CD14-positive monocyte (primary cell): ENCODE results near the gene CDH23. TPM values are rescaled to one million over a fixed set of nuclear protein-coding genes. Genes with fewer than 3 reads are reported as not detected.

Experiments
- DNase-seq, 3 donors: peaks; one replicate each; pipeline ENCODE4 v3.0.0-alpha.2; 2011 to 2022
- H2AFZ ChIP-seq: 2 replicates; pipeline ENCODE4 v1.6.0; 2012; ENCODE audit warnings: mild to moderate bottlenecking, low read depth, low read length, inconsistent platforms; ENCODE audit not compliant: insufficient read depth, poor library complexity, severe bottlenecking
- H3K27ac ChIP-seq, 2 donors: 1 replicate in 1 of 2; 2 replicates in 1 of 2; pipeline ENCODE4 v1.5.1; 2012 to 2013; ENCODE audit warnings: low read length in 2 of 2, control low read depth in 1 of 2, inconsistent platforms in 1 of 2, low read depth in 1 of 2, mild to moderate bottlenecking in 1 of 2
- H3K27me3 ChIP-seq, 2 donors: one replicate each; pipeline versions ENCODE4 v1.6.0 to v1.6.1; 2011 to 2013; ENCODE audit warnings: low read length in 2 of 2; ENCODE audit not compliant: control insufficient read depth in 2 of 2, insufficient read depth in 2 of 2
- H3K36me3 ChIP-seq, 2 donors: replicated peaks in 1 of 2; 1 replicate in 1 of 2; 2 replicates in 1 of 2; pipeline versions ENCODE4 v1.5.1 to v1.6.1; 2012 to 2013; ENCODE audit warnings: low read length in 2 of 2, control low read depth in 1 of 2, inconsistent platforms in 1 of 2, mild to moderate bottlenecking in 1 of 2; ENCODE audit not compliant: insufficient read depth in 2 of 2, control insufficient read depth in 1 of 2
- H3K4me1 ChIP-seq, 2 donors: 1 replicate in 1 of 2; 2 replicates in 1 of 2; pipeline versions ENCODE4 v1.5.1 to v1.6.1; 2012 to 2013; ENCODE audit warnings: low read length in 2 of 2, control low read depth in 1 of 2, inconsistent platforms in 1 of 2, mild to moderate bottlenecking in 1 of 2, moderate library complexity in 1 of 2; ENCODE audit not compliant: insufficient read depth in 2 of 2, control insufficient read depth in 1 of 2
- H3K4me2 ChIP-seq: replicated peaks from 2 replicates; pipeline ENCODE3; 2012; ENCODE audit warnings: low read length, moderate library complexity, mild to moderate bottlenecking; ENCODE audit not compliant: poor library complexity, severe bottlenecking; ENCODE audit errors: extremely low read depth
- H3K4me3 ChIP-seq, 3 experiments: fragments of 200-600 bp in 1 of 3; sonication (generic) in 1 of 3; replicated peaks in 1 of 3; 1 replicate in 2 of 3; 2 replicates in 1 of 3; pipeline ENCODE4 v1.5.1; 2011 to 2013; ENCODE audit warnings: low read length in 3 of 3, mild to moderate bottlenecking in 3 of 3, control low read depth in 2 of 3, low read depth in 2 of 3, inconsistent platforms in 1 of 3, moderate library complexity in 1 of 3
- H3K79me2 ChIP-seq: 2 replicates; pipeline ENCODE4 v1.6.0; 2012; ENCODE audit warnings: mild to moderate bottlenecking, control low read depth, inconsistent platforms, low read length, moderate library complexity; ENCODE audit not compliant: insufficient read depth
- H3K9ac ChIP-seq: 2 replicates; pipeline ENCODE4 v1.6.0; 2017; ENCODE audit warnings: low read length, mild to moderate bottlenecking; ENCODE audit not compliant: insufficient read depth, poor library complexity, severe bottlenecking
- H3K9me3 ChIP-seq, 2 donors: replicated peaks in 1 of 2; 1 replicate in 1 of 2; 2 replicates in 1 of 2; pipeline versions ENCODE4 v1.5.1 to v1.6.1; 2012 to 2013; ENCODE audit warnings: low read length in 2 of 2, control low read depth in 1 of 2; ENCODE audit not compliant: control insufficient read depth in 1 of 2, insufficient read depth in 1 of 2
- H4K20me1 ChIP-seq: 2 replicates; pipeline ENCODE4 v1.6.0; 2012; ENCODE audit warnings: mild to moderate bottlenecking, low read length, control low read depth, moderate library complexity; ENCODE audit not compliant: insufficient read depth
- H3K27ac Mint-ChIP-seq, 7 donors: one replicate each; pipeline ENCODE4 v1.8.0; 2020; ENCODE audit warnings: mild to moderate bottlenecking in 7 of 7, mixed read lengths in 7 of 7, moderate library complexity in 6 of 7, inconsistent platforms in 2 of 7
- H3K27me3 Mint-ChIP-seq, 3 donors: one replicate each; pipeline ENCODE4 v1.8.0; 2021 to 2022; ENCODE audit warnings: low read depth in 3 of 3, mild to moderate bottlenecking in 3 of 3, mixed read lengths in 3 of 3, moderate library complexity in 3 of 3, inconsistent platforms in 1 of 3
- H3K36me3 Mint-ChIP-seq, 2 donors: one replicate each; pipeline ENCODE4 v1.8.0; 2020; ENCODE audit warnings: mixed read lengths in 2 of 2, inconsistent platforms in 1 of 2, mild to moderate bottlenecking in 1 of 2
- H3K4me1 Mint-ChIP-seq: one replicate; pipeline ENCODE4 v1.8.0; 2020; ENCODE audit warnings: mild to moderate bottlenecking, mixed read lengths
- H3K4me3 Mint-ChIP-seq, 2 donors: one replicate each; pipeline ENCODE4 v1.8.0; 2020; ENCODE audit warnings: mild to moderate bottlenecking in 2 of 2, mixed read lengths in 2 of 2, moderate library complexity in 1 of 2
- H3K9me3 Mint-ChIP-seq, 7 donors: one replicate each; pipeline ENCODE4 v1.8.0; 2020 to 2022; ENCODE audit warnings: mixed read lengths in 7 of 7, mild to moderate bottlenecking in 6 of 7, moderate library complexity in 6 of 7, inconsistent platforms in 2 of 7
- CTCF ChIP-seq: fragments of 200-600 bp; IDR thresholded peaks from one replicate; pipeline ENCODE4 v1.8.0; 2022; ENCODE audit warnings: antibody characterized with exemption, mild to moderate bottlenecking
- WGBS: methylation state at CpG from one replicate; pipeline ENCODE4 v1.1.5; 2013; ENCODE audit warnings: missing lambda C conversion rate; ENCODE audit not compliant: insufficient coverage; 5-methylcytosine and 5-hydroxymethylcytosine counted together
- intact Hi-C, 2 donors: fragments of 100-400 bp; cut with micrococcal nuclease; formaldehyde crosslinking; loops; one replicate each; pipeline versions ENCODE4 v1.15.0 to v1.15.1; 2023
- polyA plus RNA-seq, 3 donors: library from polyadenylated mRNA; depleted of rRNA in 1 of 3; unstranded in 2 of 3; stranded (reverse) in 1 of 3; fragments of 300-500 nt in 2 of 3; fragments of >200 nt in 1 of 3; fragmentation: Illumina TruSeq in 2 of 3; gene quantifications; 1 replicate in 2 of 3; 2 replicates in 1 of 3; pipeline ENCODE4 v1.2.3, GENCODE V29; 2012 to 2021

CDH23 gene
- polyA plus RNA-seq, 3 donors, result 8.2 to 36.2 (median 10.5) TPM

GRCh38 chr10:71711052-71711623, 314.4 kb downstream of the CDH23 start:
- H3K4me3 Mint-ChIP-seq, result no peak overlapping the region
- DNase-seq, result no peak
- H3K4me1 Mint-ChIP-seq, result peaks cover 85% of the 10 kb centered on the region
- H3K27me3 Mint-ChIP-seq, result peaks cover 0 to 1% (median 0%) of the 10 kb centered on the region in 3 donors
- no peak for TF ChIP-seq CTCF
- Histone ChIP-seq H3K79me2 (peaks cover 35% of the 10 kb centered on the region), H3K4me1 (peaks cover 80 to 86% of the 10 kb centered on the region in 2 donors), H3K4me2 (no peak overlapping the region), H3K4me3 (no peak overlapping the region), H2AFZ (no peak overlapping the region), H3K27me3 (no peaks in the 10 kb centered on the region), H3K27ac (no peak overlapping the region), H4K20me1 (peaks cover 9% of the 10 kb centered on the region), H3K9me3 (no peaks in the 10 kb centered on the region), H3K9ac (no peak overlapping the region), H3K36me3 (peaks cover 0 to 9% of the 10 kb centered on the region in 2 donors)
- no peaks in the 10 kb centered on the region for H3K9me3 Mint-ChIP-seq
- H3K36me3 Mint-ChIP-seq, result peaks cover 18 to 19% of the 10 kb centered on the region in 2 donors
- intact Hi-C loops, result loop anchor here in 1 of 2 donors (5.0 kb wide), 1 partner anchor 394 kb away; the partner anchor contains the start of gene SLC29A3
- no peak overlapping the region for H3K27ac Mint-ChIP-seq
- 80% methylated on average over 2 of the region's 6 CpGs for WGBS

GRCh38 chr10:71712170-71712569, 315.4 kb downstream of the CDH23 start:
- Histone ChIP-seq H2AFZ (no peak overlapping the region), H4K20me1 (peaks cover 18% of the 10 kb centered on the region), H3K4me1 (peaks cover 90 to 96% of the 10 kb centered on the region in 2 donors), H3K4me3 (peak overlapping the region in 1 of 3 experiments; percentile 89), H3K36me3 (peaks cover 5 to 10% of the 10 kb centered on the region in 2 donors), H3K79me2 (peaks cover 45% of the 10 kb centered on the region), H3K9me3 (no peaks in the 10 kb centered on the region), H3K4me2 (peak overlapping the region; percentile 96), H3K27ac (peak overlapping the region; percentile 84), H3K27me3 (no peaks in the 10 kb centered on the region), H3K9ac (peak overlapping the region; percentile 76)
- intact Hi-C loops, result loop anchor here in 1 of 2 donors (5.0 kb wide), 1 partner anchor 395 kb away; the partner anchor contains the start of gene SLC29A3
- Mint-ChIP-seq H3K9me3 (no peaks in the 10 kb centered on the region), H3K4me3 (peak overlapping the region; percentile 34 to 98), H3K36me3 (peaks cover 26 to 27% of the 10 kb centered on the region in 2 donors), H3K27ac (peak overlapping the region in 5 of 7 donors; percentile 45 to 97 (median 90)), H3K27me3 (peaks cover 0 to 1% (median 0%) of the 10 kb centered on the region in 3 donors), H3K4me1 (peaks cover 95% of the 10 kb centered on the region)
- TF ChIP-seq CTCF, result no peak
- no peak for DNase-seq
- no CpG with 5 or more reads among the region's 2 CpGs for WGBS
